WTC11 (cell line): ENCODE data around the gene NXN.

Source experiments
- ATF1 ChIP-seq: sonication (generic); formaldehyde crosslinking; IDR thresholded peaks from 2 replicates; pipeline ENCODE4 v1.8.1; 2023; ENCODE audit warnings: mild to moderate bottlenecking, moderate library complexity, missing genetic modification reagents
- ELF4 ChIP-seq: sonication (generic); formaldehyde crosslinking; IDR thresholded peaks from 2 replicates; pipeline ENCODE4 v1.8.1; 2022; ENCODE audit warnings: low read depth, mild to moderate bottlenecking, moderate library complexity, missing genetic modification reagents
- ESRRA ChIP-seq: sonication (generic); formaldehyde crosslinking; IDR thresholded peaks from 2 replicates; pipeline ENCODE4 v1.8.1; 2022; ENCODE audit warnings: mild to moderate bottlenecking, missing genetic modification reagents, borderline replicate concordance
- HMGXB4 ChIP-seq: sonication (generic); formaldehyde crosslinking; IDR thresholded peaks from 2 replicates; pipeline ENCODE4 v1.8.1; 2023; ENCODE audit warnings: mild to moderate bottlenecking, moderate library complexity, missing genetic modification reagents
- MLX ChIP-seq: sonication (generic); formaldehyde crosslinking; IDR thresholded peaks from 2 replicates; pipeline ENCODE4 v1.8.1; 2023; ENCODE audit warnings: mild to moderate bottlenecking, missing genetic modification reagents, moderate library complexity
- NFE2L1 ChIP-seq: sonication (generic); formaldehyde crosslinking; IDR thresholded peaks from 2 replicates; pipeline ENCODE4 v1.8.1; 2023; ENCODE audit warnings: missing genetic modification reagents
- PRRX2 ChIP-seq: fragments of 250-450 bp; sonication (Bioruptor Pico); IDR thresholded peaks from 2 replicates; pipeline ENCODE4 v1.8.0; 2021; ENCODE audit warnings: mild to moderate bottlenecking
- RELA ChIP-seq: sonication (generic); formaldehyde crosslinking; IDR thresholded peaks from 2 replicates; pipeline ENCODE4 v1.8.1; 2022; ENCODE audit warnings: missing genetic modification reagents, mild to moderate bottlenecking, borderline replicate concordance
- ZBTB43 ChIP-seq: sonication (generic); formaldehyde crosslinking; IDR thresholded peaks from 2 replicates; pipeline ENCODE4 v1.8.1; 2023; ENCODE audit warnings: mild to moderate bottlenecking, missing genetic modification reagents
- ZNF232 ChIP-seq: sonication (generic); formaldehyde crosslinking; IDR thresholded peaks from 2 replicates; pipeline ENCODE4 v1.8.0; 2022; ENCODE audit warnings: mild to moderate bottlenecking, missing genetic modification reagents
- TF ChIP-seq, protein P1 (sequence below): fragments of 200-600 bp; IDR thresholded peaks from 2 replicates; pipeline ENCODE4 v1.8.0; 2022; ENCODE audit warnings: antibody characterized with exemption
- TF ChIP-seq, protein P2 (sequence below): sonication (generic); formaldehyde crosslinking; IDR thresholded peaks from 2 replicates; pipeline ENCODE4 v1.8.0; 2023; ENCODE audit warnings: missing genetic modification reagents, mild to moderate bottlenecking, borderline replicate concordance

GRCh38 chr17:1012823-1013728 lies 33.5 kb upstream of the NXN start:
- TF ChIP-seq, protein P1, sequence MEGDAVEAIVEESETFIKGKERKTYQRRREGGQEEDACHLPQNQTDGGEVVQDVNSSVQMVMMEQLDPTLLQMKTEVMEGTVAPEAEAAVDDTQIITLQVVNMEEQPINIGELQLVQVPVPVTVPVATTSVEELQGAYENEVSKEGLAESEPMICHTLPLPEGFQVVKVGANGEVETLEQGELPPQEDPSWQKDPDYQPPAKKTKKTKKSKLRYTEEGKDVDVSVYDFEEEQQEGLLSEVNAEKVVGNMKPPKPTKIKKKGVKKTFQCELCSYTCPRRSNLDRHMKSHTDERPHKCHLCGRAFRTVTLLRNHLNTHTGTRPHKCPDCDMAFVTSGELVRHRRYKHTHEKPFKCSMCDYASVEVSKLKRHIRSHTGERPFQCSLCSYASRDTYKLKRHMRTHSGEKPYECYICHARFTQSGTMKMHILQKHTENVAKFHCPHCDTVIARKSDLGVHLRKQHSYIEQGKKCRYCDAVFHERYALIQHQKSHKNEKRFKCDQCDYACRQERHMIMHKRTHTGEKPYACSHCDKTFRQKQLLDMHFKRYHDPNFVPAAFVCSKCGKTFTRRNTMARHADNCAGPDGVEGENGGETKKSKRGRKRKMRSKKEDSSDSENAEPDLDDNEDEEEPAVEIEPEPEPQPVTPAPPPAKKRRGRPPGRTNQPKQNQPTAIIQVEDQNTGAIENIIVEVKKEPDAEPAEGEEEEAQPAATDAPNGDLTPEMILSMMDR = no peak
- TF ChIP-seq RELA = no peak
- TF ChIP-seq PRRX2 = no peak
- TF ChIP-seq ATF1 (CRISPR knock-in tag) = no peak
- no peak for TF ChIP-seq NFE2L1
- no peak for TF ChIP-seq ESRRA
- TF ChIP-seq ELF4 = no peak
- TF ChIP-seq ZNF232 (CRISPR knock-in tag) = no peak
- TF ChIP-seq ZBTB43 = no peak
- TF ChIP-seq, protein P2, sequence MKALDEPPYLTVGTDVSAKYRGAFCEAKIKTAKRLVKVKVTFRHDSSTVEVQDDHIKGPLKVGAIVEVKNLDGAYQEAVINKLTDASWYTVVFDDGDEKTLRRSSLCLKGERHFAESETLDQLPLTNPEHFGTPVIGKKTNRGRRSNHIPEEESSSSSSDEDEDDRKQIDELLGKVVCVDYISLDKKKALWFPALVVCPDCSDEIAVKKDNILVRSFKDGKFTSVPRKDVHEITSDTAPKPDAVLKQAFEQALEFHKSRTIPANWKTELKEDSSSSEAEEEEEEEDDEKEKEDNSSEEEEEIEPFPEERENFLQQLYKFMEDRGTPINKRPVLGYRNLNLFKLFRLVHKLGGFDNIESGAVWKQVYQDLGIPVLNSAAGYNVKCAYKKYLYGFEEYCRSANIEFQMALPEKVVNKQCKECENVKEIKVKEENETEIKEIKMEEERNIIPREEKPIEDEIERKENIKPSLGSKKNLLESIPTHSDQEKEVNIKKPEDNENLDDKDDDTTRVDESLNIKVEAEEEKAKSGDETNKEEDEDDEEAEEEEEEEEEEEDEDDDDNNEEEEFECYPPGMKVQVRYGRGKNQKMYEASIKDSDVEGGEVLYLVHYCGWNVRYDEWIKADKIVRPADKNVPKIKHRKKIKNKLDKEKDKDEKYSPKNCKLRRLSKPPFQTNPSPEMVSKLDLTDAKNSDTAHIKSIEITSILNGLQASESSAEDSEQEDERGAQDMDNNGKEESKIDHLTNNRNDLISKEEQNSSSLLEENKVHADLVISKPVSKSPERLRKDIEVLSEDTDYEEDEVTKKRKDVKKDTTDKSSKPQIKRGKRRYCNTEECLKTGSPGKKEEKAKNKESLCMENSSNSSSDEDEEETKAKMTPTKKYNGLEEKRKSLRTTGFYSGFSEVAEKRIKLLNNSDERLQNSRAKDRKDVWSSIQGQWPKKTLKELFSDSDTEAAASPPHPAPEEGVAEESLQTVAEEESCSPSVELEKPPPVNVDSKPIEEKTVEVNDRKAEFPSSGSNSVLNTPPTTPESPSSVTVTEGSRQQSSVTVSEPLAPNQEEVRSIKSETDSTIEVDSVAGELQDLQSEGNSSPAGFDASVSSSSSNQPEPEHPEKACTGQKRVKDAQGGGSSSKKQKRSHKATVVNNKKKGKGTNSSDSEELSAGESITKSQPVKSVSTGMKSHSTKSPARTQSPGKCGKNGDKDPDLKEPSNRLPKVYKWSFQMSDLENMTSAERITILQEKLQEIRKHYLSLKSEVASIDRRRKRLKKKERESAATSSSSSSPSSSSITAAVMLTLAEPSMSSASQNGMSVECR (CRISPR knock-in tag) = no peak
- no peak for TF ChIP-seq HMGXB4 (CRISPR knock-in tag)
- no peak for TF ChIP-seq MLX (CRISPR knock-in tag)
